DOHH2 (cell line): ENCODE measurements around the gene MXD4.
A peak's percentile ranks its signal among the peaks of the same experiment; 100 is the strongest.

ENCODE experiments used
- H3F3A ChIP-seq: fragments of 200-600 bp; sonication (generic), shearing (Covaris generic); 2 replicates; pipeline ENCODE4 v1.6.0; 2016; ENCODE audit warnings: antibody characterized with exemption, mild to moderate bottlenecking; ENCODE audit not compliant: control insufficient read depth, insufficient read depth
- H3K27ac ChIP-seq: fragments of 200-600 bp; sonication (generic); 2 replicates; pipeline ENCODE4 v1.5.1; 2014; ENCODE audit warnings: low read depth, mild to moderate bottlenecking, low read length, moderate library complexity
- H3K27me3 ChIP-seq: fragments of 200-600 bp; sonication (generic); 2 replicates; pipeline ENCODE4 v1.6.1; 2014; ENCODE audit warnings: mild to moderate bottlenecking, low read length, mixed read lengths; ENCODE audit not compliant: control insufficient read depth
- H3K36me3 ChIP-seq: fragments of 200-600 bp; sonication (generic); 2 replicates; pipeline ENCODE4 v1.6.1; 2014; ENCODE audit warnings: mild to moderate bottlenecking, low read length, moderate library complexity, mixed read lengths; ENCODE audit not compliant: control insufficient read depth
- H3K4me1 ChIP-seq: fragments of 200-600 bp; sonication (generic); 2 replicates; pipeline ENCODE4 v1.6.1; 2014; ENCODE audit warnings: mild to moderate bottlenecking, low read length, mixed read lengths; ENCODE audit not compliant: control insufficient read depth
- H3K4me2 ChIP-seq: fragments of 200-600 bp; sonication (generic); 2 replicates; pipeline ENCODE4 v1.6.0; 2014; ENCODE audit warnings: mild to moderate bottlenecking, low read length, moderate library complexity
- H3K4me3 ChIP-seq: fragments of 200-600 bp; sonication (generic); 2 replicates; pipeline ENCODE4 v1.5.1; 2014; ENCODE audit warnings: mild to moderate bottlenecking, low read length, mixed read lengths
- H3K79me2 ChIP-seq: fragments of 200-600 bp; sonication (generic); 2 replicates; pipeline ENCODE4 v1.6.1; 2014; ENCODE audit warnings: mild to moderate bottlenecking, low read length, mixed read lengths; ENCODE audit not compliant: control insufficient read depth
- H3K9me2 ChIP-seq: fragments of 200-600 bp; sonication (generic); replicated peaks from 2 replicates; pipeline ENCODE4 v1.6.1; 2014; ENCODE audit warnings: mild to moderate bottlenecking, low read length, mixed read lengths; ENCODE audit not compliant: control insufficient read depth
- H3K9me3 ChIP-seq: fragments of 200-600 bp; sonication (generic); 2 replicates; pipeline ENCODE4 v1.6.1; 2014; ENCODE audit warnings: antibody characterized with exemption, low read length, mixed read lengths; ENCODE audit not compliant: control insufficient read depth, insufficient read depth
- H4K20me1 ChIP-seq: fragments of 200-600 bp; sonication (generic); 2 replicates; pipeline ENCODE4 v1.6.0; 2014; ENCODE audit warnings: low read depth, mild to moderate bottlenecking, antibody characterized with exemption, low read length, moderate library complexity; ENCODE audit not compliant: control insufficient read depth, insufficient read depth
- EZH2phosphoT487 ChIP-seq: fragments of 200-600 bp; sonication (generic); IDR thresholded peaks from 2 replicates; pipeline ENCODE4 v1.6.1; 2017; ENCODE audit warnings: borderline replicate concordance, mild to moderate bottlenecking, antibody characterized with exemption, low read length, moderate library complexity, mixed read lengths
- TF ChIP-seq, protein P1 (sequence below): fragments of 200-600 bp; sonication (generic); IDR thresholded peaks from one replicate; pipeline ENCODE4 v1.5.1; 2014; ENCODE audit warnings: antibody characterized with exemption, mild to moderate bottlenecking, low read depth, low read length; ENCODE audit not compliant: poor library complexity, severe bottlenecking

MXD4 gene

DNA sequence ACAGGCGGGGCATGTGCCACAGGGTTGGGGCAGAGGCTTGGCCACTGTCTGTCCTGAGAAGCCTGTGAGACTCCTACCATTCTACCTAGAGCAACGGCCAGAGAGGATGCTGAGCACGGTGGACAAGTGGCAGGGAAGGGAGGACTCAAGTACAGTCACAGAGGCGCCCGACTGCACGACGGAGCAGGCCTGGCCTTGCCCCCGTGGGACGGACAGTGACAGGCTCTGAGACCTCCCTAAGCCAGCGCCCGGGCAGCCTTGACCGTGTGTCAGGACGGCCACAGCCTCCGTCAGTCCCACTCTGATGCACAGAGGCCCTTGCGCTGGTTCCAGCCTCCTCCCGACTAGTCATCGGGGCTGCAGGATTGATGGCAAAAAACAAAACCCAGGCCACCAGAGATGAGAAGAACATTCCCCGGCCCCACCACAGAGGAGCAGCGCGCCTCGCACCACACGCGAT, 36.7 kb upstream of the MXD4 start:
- H3K4me1 ChIP-seq: peaks cover 17% of the 10 kb centered on the region

DNA sequence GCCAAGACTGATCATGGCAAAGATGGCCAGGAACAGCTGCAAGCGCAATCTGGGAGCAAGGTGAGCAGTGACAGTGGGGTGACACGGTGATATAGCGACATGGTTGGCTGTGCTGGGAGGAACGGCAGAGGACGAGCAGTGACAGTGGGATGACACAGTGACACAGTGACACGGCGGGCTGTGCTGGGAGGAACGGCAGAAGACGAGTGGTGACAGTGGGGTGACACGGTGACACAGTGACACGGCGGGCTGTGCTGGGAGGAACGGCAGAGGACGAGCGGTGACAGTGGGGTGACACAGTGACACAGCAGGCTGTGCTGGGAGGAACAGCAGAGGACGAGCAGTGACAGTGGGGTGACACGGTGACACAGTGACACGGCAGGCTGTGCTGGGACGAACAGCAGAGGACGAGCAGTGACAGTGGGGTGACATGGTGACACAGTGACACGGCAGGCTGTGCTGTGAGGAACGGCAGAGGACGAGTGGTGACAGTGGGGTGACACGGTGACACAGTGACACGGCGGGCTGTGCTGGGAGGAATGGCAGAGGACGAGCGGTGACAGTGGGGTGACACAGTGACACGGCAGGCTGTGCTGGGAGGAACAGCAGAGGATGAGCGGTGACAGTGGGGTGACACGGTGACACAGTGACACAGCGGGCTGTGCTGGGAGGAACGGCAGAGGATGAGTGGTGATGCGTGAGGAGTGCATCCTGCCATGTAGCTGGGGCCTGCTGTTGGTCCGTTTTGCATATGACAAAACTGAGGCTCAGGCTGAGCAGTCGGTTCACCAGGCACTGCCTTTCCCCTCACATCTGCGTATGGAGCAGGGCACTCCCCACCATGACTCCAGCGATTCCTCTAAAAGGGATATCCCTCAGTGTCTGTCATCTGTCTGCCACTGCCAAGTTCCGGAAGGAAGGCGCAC, 36.0 kb upstream of the MXD4 start:
- Histone ChIP-seq H3F3A (no peaks in the 10 kb centered on the region), H3K4me2 (peak overlapping the region; percentile 15; the same call in 1 of the 2 replicates), H3K4me1 (peaks cover 17% of the 10 kb centered on the region), H4K20me1 (no peaks in the 10 kb centered on the region), H3K27ac (no peak overlapping the region), H3K36me3 (no peaks in the 10 kb centered on the region), H3K4me3 (no peak overlapping the region), H3K27me3 (0 out of 2 replicates have a peak, but pooled peaks cover 2% of the 10 kb centered on the region), H3K9me3 (no peaks in the 10 kb centered on the region), H3K79me2 (no peaks in the 10 kb centered on the region), H3K9me2 (no peaks in the 10 kb centered on the region)
- TF ChIP-seq EZH2phosphoT487: no peak
- TF ChIP-seq, protein P1, sequence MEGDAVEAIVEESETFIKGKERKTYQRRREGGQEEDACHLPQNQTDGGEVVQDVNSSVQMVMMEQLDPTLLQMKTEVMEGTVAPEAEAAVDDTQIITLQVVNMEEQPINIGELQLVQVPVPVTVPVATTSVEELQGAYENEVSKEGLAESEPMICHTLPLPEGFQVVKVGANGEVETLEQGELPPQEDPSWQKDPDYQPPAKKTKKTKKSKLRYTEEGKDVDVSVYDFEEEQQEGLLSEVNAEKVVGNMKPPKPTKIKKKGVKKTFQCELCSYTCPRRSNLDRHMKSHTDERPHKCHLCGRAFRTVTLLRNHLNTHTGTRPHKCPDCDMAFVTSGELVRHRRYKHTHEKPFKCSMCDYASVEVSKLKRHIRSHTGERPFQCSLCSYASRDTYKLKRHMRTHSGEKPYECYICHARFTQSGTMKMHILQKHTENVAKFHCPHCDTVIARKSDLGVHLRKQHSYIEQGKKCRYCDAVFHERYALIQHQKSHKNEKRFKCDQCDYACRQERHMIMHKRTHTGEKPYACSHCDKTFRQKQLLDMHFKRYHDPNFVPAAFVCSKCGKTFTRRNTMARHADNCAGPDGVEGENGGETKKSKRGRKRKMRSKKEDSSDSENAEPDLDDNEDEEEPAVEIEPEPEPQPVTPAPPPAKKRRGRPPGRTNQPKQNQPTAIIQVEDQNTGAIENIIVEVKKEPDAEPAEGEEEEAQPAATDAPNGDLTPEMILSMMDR: no peak

More for the DNA sequence above, 36.7 kb upstream of the MXD4 start:
- no peak for TF ChIP-seq EZH2phosphoT487
- TF ChIP-seq, protein P1: no peak
- Histone ChIP-seq H4K20me1 (no peaks in the 10 kb centered on the region), H3K9me3 (no peaks in the 10 kb centered on the region), H3K27ac (no peak overlapping the region), H3F3A (no peaks in the 10 kb centered on the region), H3K36me3 (no peaks in the 10 kb centered on the region), H3K79me2 (no peaks in the 10 kb centered on the region), H3K9me2 (no peaks in the 10 kb centered on the region), H3K4me3 (no peak overlapping the region), H3K4me2 (no peak overlapping the region), H3K27me3 (no peaks in the 10 kb centered on the region)

DNA sequence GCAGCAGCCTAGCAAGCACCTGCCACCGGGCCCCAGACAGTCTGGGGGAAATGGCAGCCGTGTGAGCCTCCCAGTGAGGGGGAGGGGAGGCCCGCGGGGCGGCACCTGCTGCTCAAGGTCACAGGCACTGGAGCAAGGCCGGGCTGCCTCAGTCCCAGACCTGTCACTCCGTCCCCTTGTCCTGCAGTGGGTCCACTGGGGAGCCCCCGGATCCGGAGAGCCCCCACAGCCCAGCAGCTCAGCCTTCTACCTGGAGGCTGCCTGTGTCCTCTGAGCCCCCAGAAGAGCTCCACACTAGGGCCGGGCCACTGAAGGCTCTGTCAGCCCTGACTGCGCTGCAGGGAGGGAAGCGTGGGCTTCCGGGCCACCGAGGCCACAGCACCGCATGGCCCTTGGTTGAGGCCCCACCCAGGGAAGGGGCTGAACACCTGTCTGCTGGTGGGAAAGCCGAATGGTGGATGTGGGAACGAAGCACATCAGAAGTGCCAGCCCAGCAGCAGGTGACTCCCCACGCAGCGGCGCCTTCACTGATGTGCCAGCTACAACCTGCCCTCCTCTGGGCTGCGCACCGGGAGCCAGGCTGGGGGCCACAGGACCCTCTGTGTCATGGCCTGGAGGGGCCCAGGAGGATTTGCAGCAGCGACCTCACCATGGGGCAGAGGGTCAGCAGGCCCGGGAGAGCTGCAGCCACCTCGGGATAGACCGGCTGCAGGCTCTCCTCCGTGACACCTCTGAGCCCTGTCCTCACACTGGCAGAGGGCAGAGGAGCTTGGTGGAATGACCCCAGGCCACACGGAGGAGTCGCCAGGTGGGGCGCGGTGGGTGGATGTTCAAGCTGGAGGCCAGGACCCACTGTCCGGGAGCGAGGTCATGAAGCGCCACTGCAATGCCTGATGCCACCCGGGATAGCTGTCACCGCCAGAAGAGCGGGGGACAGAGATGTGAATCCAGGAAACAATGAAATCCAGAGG, 35.0 kb upstream of the MXD4 start:
- H3K9me2 ChIP-seq: no peaks in the 10 kb centered on the region
- no peak overlapping the region for H3K27ac ChIP-seq
- H3K36me3 ChIP-seq: no peaks in the 10 kb centered on the region
- no peaks in the 10 kb centered on the region for H3F3A ChIP-seq
- no peak for TF ChIP-seq EZH2phosphoT487
- TF ChIP-seq, protein P1: no peak
- H3K9me3 ChIP-seq: no peaks in the 10 kb centered on the region
- no peaks in the 10 kb centered on the region for H3K79me2 ChIP-seq
- H4K20me1 ChIP-seq: no peaks in the 10 kb centered on the region
- H3K27me3 ChIP-seq: 0 out of 2 replicates have a peak, but pooled peaks cover 2% of the 10 kb centered on the region
- H3K4me2 ChIP-seq: no peak overlapping the region
- H3K4me1 ChIP-seq: peaks cover 17% of the 10 kb centered on the region
- no peak overlapping the region for H3K4me3 ChIP-seq
